Gastroesophageal sphincter (tissue), 3 donors: ENCODE data around the gene HSD17B14.

ENCODE experiments used
- CTCF ChIP-seq, 4 experiments: fragments of 200-600 bp in 2 of 4; fragments of 450-650 bp in 2 of 4; sonication (generic) in 1 of 4; IDR thresholded peaks; one replicate each; pipeline ENCODE4 v1.5.1; 2017 to 2019; ENCODE audit warnings: antibody characterized with exemption in 4 of 4, mild to moderate bottlenecking in 2 of 4, moderate library complexity in 2 of 4
- EP300 ChIP-seq: sonication (generic); formaldehyde crosslinking; IDR thresholded peaks from one replicate; pipeline ENCODE4 v1.6.1; 2017; ENCODE audit warnings: antibody characterized with exemption, mild to moderate bottlenecking
- POLR2AphosphoS5 ChIP-seq: sonication (generic); formaldehyde crosslinking; IDR thresholded peaks from one replicate; pipeline ENCODE4 v1.6.1; 2017; ENCODE audit warnings: antibody characterized with exemption

- peak in 3 of 4 experiments; percentile 76 to 84 (median 81) for TF ChIP-seq CTCF (IDR thresholded peaks at IDR 0.05)
- no peak for TF ChIP-seq EP300
- TF ChIP-seq POLR2AphosphoS5, result no peak
These were observed 6.5 kb upstream of the HSD17B14 start for GRCh38 chr19:48842789-48843162.
